SK-N-SH (cell line): Measurements from ENCODE around the gene KLHL30. TPM values are rescaled to one million over a fixed set of nuclear protein-coding genes. Genes with fewer than 3 reads are reported as not detected.

Experiments
- CHD2 ChIP-seq: fragments of 150-350 bp; IDR thresholded peaks from 2 replicates; pipeline ENCODE4 v1.6.1; 2018; ENCODE audit warnings: low read length; ENCODE audit not compliant: partially characterized antibody
- CTCF ChIP-seq: fragments of 200-600 bp; sonication (generic); IDR thresholded peaks from 2 replicates; pipeline ENCODE4 v1.6.1; 2017; ENCODE audit warnings: antibody characterized with exemption, mild to moderate bottlenecking, moderate library complexity
- FOSL2 ChIP-seq: IDR thresholded peaks from 2 replicates; pipeline ENCODE4 v1.4.0; 2012; ENCODE audit warnings: low read depth, mild to moderate bottlenecking, moderate library complexity, borderline replicate concordance
- FOXM1 ChIP-seq: IDR thresholded peaks from 2 replicates; pipeline ENCODE4 v1.4.0; 2012; ENCODE audit warnings: low read depth, mild to moderate bottlenecking
- GABPA ChIP-seq: IDR thresholded peaks from 2 replicates; pipeline ENCODE4 v1.4.0; 2012; ENCODE audit warnings: low read depth, mild to moderate bottlenecking
- JUND ChIP-seq: IDR thresholded peaks from 2 replicates; pipeline ENCODE4 v1.4.0; 2012
- PBX3 ChIP-seq: IDR thresholded peaks from 2 replicates; pipeline ENCODE4; 2012
- POLR2AphosphoS5 ChIP-seq: IDR thresholded peaks from 2 replicates; pipeline ENCODE4 v1.6.1; 2012; ENCODE audit warnings: low read depth, low read length
- RCOR1 ChIP-seq: fragments of 150-350 bp; IDR thresholded peaks from 2 replicates; pipeline ENCODE4 v1.6.1; 2017; ENCODE audit warnings: antibody characterized with exemption, low read length
- SIN3A ChIP-seq: IDR thresholded peaks from 2 replicates; pipeline ENCODE4 v1.6.1; 2012; ENCODE audit warnings: low read depth, mild to moderate bottlenecking, low read length, moderate library complexity, borderline replicate concordance
- SMC3 ChIP-seq: IDR thresholded peaks from 2 replicates; pipeline ENCODE4 v1.6.1; 2012; ENCODE audit warnings: low read depth, low read length, improper control_type of control experiment
- polyA plus RNA-seq, 3 experiments: library from polyadenylated mRNA; depleted of rRNA; stranded (reverse); fragments of >200 nt; gene quantifications; 2 replicates each; pipeline ENCODE4 v1.2.3, GENCODE V29; 2012
- TF ChIP-seq, protein P1 (sequence below): IDR thresholded peaks from 2 replicates; pipeline ENCODE4 v1.6.1; 2012; ENCODE audit warnings: mild to moderate bottlenecking, low read depth, low read length, moderate library complexity
- TF ChIP-seq, protein P2 (sequence below): fragments of 150-350 bp; IDR thresholded peaks from 2 replicates; pipeline ENCODE4 v1.6.1; 2017; ENCODE audit warnings: antibody characterized with exemption, low read length, low read depth, borderline replicate concordance

KLHL30 gene
- polyA plus RNA-seq, 1 of the 3 experiments (the other 2 are of a cell fraction) = not detected

GRCh38 chr2:238169708-238170251, 31.3 kb downstream of the KLHL30 start (continued):
- TF ChIP-seq JUND = peak; percentile 63
- TF ChIP-seq CTCF = no peak
- TF ChIP-seq POLR2AphosphoS5 = peak; percentile 29; the same call in 1 of the 2 replicates
- TF ChIP-seq FOXM1 = no peak
- TF ChIP-seq, protein P1, sequence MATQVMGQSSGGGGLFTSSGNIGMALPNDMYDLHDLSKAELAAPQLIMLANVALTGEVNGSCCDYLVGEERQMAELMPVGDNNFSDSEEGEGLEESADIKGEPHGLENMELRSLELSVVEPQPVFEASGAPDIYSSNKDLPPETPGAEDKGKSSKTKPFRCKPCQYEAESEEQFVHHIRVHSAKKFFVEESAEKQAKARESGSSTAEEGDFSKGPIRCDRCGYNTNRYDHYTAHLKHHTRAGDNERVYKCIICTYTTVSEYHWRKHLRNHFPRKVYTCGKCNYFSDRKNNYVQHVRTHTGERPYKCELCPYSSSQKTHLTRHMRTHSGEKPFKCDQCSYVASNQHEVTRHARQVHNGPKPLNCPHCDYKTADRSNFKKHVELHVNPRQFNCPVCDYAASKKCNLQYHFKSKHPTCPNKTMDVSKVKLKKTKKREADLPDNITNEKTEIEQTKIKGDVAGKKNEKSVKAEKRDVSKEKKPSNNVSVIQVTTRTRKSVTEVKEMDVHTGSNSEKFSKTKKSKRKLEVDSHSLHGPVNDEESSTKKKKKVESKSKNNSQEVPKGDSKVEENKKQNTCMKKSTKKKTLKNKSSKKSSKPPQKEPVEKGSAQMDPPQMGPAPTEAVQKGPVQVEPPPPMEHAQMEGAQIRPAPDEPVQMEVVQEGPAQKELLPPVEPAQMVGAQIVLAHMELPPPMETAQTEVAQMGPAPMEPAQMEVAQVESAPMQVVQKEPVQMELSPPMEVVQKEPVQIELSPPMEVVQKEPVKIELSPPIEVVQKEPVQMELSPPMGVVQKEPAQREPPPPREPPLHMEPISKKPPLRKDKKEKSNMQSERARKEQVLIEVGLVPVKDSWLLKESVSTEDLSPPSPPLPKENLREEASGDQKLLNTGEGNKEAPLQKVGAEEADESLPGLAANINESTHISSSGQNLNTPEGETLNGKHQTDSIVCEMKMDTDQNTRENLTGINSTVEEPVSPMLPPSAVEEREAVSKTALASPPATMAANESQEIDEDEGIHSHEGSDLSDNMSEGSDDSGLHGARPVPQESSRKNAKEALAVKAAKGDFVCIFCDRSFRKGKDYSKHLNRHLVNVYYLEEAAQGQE = no peak
- peak; percentile 28; the same call in 1 of the 2 replicates for TF ChIP-seq SIN3A
- no peak for TF ChIP-seq RCOR1
- TF ChIP-seq PBX3 = peak; percentile 49
- TF ChIP-seq, protein P2, sequence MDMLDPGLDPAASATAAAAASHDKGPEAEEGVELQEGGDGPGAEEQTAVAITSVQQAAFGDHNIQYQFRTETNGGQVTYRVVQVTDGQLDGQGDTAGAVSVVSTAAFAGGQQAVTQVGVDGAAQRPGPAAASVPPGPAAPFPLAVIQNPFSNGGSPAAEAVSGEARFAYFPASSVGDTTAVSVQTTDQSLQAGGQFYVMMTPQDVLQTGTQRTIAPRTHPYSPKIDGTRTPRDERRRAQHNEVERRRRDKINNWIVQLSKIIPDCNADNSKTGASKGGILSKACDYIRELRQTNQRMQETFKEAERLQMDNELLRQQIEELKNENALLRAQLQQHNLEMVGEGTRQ = no peak
- peak; percentile 68; the same call in 1 of the 2 replicates for TF ChIP-seq FOSL2
- TF ChIP-seq CHD2 = no peak
- no peak for TF ChIP-seq GABPA
- TF ChIP-seq SMC3 = no peak
